DOHH2 (cell line): ENCODE measurements around the gene ITPRIP.

Experiments
- H3F3A ChIP-seq: fragments of 200-600 bp; sonication (generic), shearing (Covaris generic); 2 replicates; pipeline ENCODE4 v1.6.0; 2016; ENCODE audit warnings: antibody characterized with exemption, mild to moderate bottlenecking; ENCODE audit not compliant: control insufficient read depth, insufficient read depth
- H3K27ac ChIP-seq: fragments of 200-600 bp; sonication (generic); 2 replicates; pipeline ENCODE4 v1.5.1; 2014; ENCODE audit warnings: low read depth, mild to moderate bottlenecking, low read length, moderate library complexity
- H3K27me3 ChIP-seq: fragments of 200-600 bp; sonication (generic); 2 replicates; pipeline ENCODE4 v1.6.1; 2014; ENCODE audit warnings: mild to moderate bottlenecking, low read length, mixed read lengths; ENCODE audit not compliant: control insufficient read depth
- H3K36me3 ChIP-seq: fragments of 200-600 bp; sonication (generic); 2 replicates; pipeline ENCODE4 v1.6.1; 2014; ENCODE audit warnings: mild to moderate bottlenecking, low read length, moderate library complexity, mixed read lengths; ENCODE audit not compliant: control insufficient read depth
- H3K4me1 ChIP-seq: fragments of 200-600 bp; sonication (generic); 2 replicates; pipeline ENCODE4 v1.6.1; 2014; ENCODE audit warnings: mild to moderate bottlenecking, low read length, mixed read lengths; ENCODE audit not compliant: control insufficient read depth
- H3K4me2 ChIP-seq: fragments of 200-600 bp; sonication (generic); 2 replicates; pipeline ENCODE4 v1.6.0; 2014; ENCODE audit warnings: mild to moderate bottlenecking, low read length, moderate library complexity
- H3K4me3 ChIP-seq: fragments of 200-600 bp; sonication (generic); 2 replicates; pipeline ENCODE4 v1.5.1; 2014; ENCODE audit warnings: mild to moderate bottlenecking, low read length, mixed read lengths
- H3K79me2 ChIP-seq: fragments of 200-600 bp; sonication (generic); 2 replicates; pipeline ENCODE4 v1.6.1; 2014; ENCODE audit warnings: mild to moderate bottlenecking, low read length, mixed read lengths; ENCODE audit not compliant: control insufficient read depth
- H3K9me2 ChIP-seq: fragments of 200-600 bp; sonication (generic); replicated peaks from 2 replicates; pipeline ENCODE4 v1.6.1; 2014; ENCODE audit warnings: mild to moderate bottlenecking, low read length, mixed read lengths; ENCODE audit not compliant: control insufficient read depth
- H3K9me3 ChIP-seq: fragments of 200-600 bp; sonication (generic); 2 replicates; pipeline ENCODE4 v1.6.1; 2014; ENCODE audit warnings: antibody characterized with exemption, low read length, mixed read lengths; ENCODE audit not compliant: control insufficient read depth, insufficient read depth
- H4K20me1 ChIP-seq: fragments of 200-600 bp; sonication (generic); 2 replicates; pipeline ENCODE4 v1.6.0; 2014; ENCODE audit warnings: low read depth, mild to moderate bottlenecking, antibody characterized with exemption, low read length, moderate library complexity; ENCODE audit not compliant: control insufficient read depth, insufficient read depth
- CTCF ChIP-seq: fragments of 200-600 bp; sonication (generic); IDR thresholded peaks from one replicate; pipeline ENCODE4 v1.5.1; 2014; ENCODE audit warnings: antibody characterized with exemption, mild to moderate bottlenecking, low read depth, low read length; ENCODE audit not compliant: poor library complexity, severe bottlenecking
- EZH2phosphoT487 ChIP-seq: fragments of 200-600 bp; sonication (generic); IDR thresholded peaks from 2 replicates; pipeline ENCODE4 v1.6.1; 2017; ENCODE audit warnings: borderline replicate concordance, mild to moderate bottlenecking, antibody characterized with exemption, low read length, moderate library complexity, mixed read lengths

ITPRIP gene

GRCh38 chr10:104333728-104334373, 4.4 kb downstream of the ITPRIP start:
- peaks cover 56% of the 10 kb centered on the region for H3K4me1 ChIP-seq
- no peaks in the 10 kb centered on the region for H3K9me2 ChIP-seq
- H3K9me3 ChIP-seq, result no peaks in the 10 kb centered on the region
- no peak overlapping the region for H3K4me2 ChIP-seq
- H4K20me1 ChIP-seq, result peaks cover 45% of the 10 kb centered on the region
- no peaks in the 10 kb centered on the region for H3K27me3 ChIP-seq
- TF ChIP-seq CTCF (no peak), EZH2phosphoT487 (no peak)
- H3K79me2 ChIP-seq, result peaks cover 94% of the 10 kb centered on the region
- peaks cover 24% of the 10 kb centered on the region for H3K36me3 ChIP-seq
- no peak overlapping the region for H3K4me3 ChIP-seq
- H3K27ac ChIP-seq, result no peak overlapping the region
- H3F3A ChIP-seq, result peaks cover 6% of the 10 kb centered on the region; the same call in 1 of the 2 replicates

- H3K9me2 ChIP-seq, result no peaks in the 10 kb centered on the region
- H3K4me2 ChIP-seq, result no peak overlapping the region
- peaks cover 24% of the 10 kb centered on the region for H3K36me3 ChIP-seq
- H3K4me3 ChIP-seq, result no peak overlapping the region
- peaks cover 6% of the 10 kb centered on the region; the same call in 1 of the 2 replicates for H3F3A ChIP-seq
- H3K27me3 ChIP-seq, result no peaks in the 10 kb centered on the region
- TF ChIP-seq EZH2phosphoT487 (no peak), CTCF (no peak)
- H3K79me2 ChIP-seq, result peaks cover 100% of the 10 kb centered on the region
- H3K4me1 ChIP-seq, result peaks cover 62% of the 10 kb centered on the region
- no peaks in the 10 kb centered on the region for H3K9me3 ChIP-seq
- peaks cover 47% of the 10 kb centered on the region for H4K20me1 ChIP-seq
- no peak overlapping the region for H3K27ac ChIP-seq
Observed at GRCh38 chr10:104333032-104333727, 5.1 kb downstream of the ITPRIP start.

- H3K9me3 ChIP-seq, result no peaks in the 10 kb centered on the region
- no peak overlapping the region for H3K4me3 ChIP-seq
- H3K79me2 ChIP-seq, result peaks cover 100% of the 10 kb centered on the region
- TF ChIP-seq CTCF, result no peak
- no peak for TF ChIP-seq EZH2phosphoT487
- no peaks in the 10 kb centered on the region for H3K27me3 ChIP-seq
- H3K4me2 ChIP-seq, result no peak overlapping the region
- H3K36me3 ChIP-seq, result peaks cover 21% of the 10 kb centered on the region
- H3K4me1 ChIP-seq, result peaks cover 64% of the 10 kb centered on the region
- no peaks in the 10 kb centered on the region for H3K9me2 ChIP-seq
- H3F3A ChIP-seq, result peaks cover 6% of the 10 kb centered on the region; the same call in 1 of the 2 replicates
- H4K20me1 ChIP-seq, result peaks cover 53% of the 10 kb centered on the region
- no peak overlapping the region for H3K27ac ChIP-seq
Observed at GRCh38 chr10:104332243-104333031, 5.8 kb downstream of the ITPRIP start.
